ENCODE results near the gene SH2D3C. TPM values are rescaled to one million over a fixed set of nuclear protein-coding genes. Genes with fewer than 3 reads are reported as not detected.

SH2D3C gene
- total and polyA plus RNA-seq, 9 of the 15 experiments (the other 6 are each of a cell fraction or from before 2014, with no cell fraction given) = 0.03 to 1.2 (median 0.22) TPM; not detected in 1

DNA sequence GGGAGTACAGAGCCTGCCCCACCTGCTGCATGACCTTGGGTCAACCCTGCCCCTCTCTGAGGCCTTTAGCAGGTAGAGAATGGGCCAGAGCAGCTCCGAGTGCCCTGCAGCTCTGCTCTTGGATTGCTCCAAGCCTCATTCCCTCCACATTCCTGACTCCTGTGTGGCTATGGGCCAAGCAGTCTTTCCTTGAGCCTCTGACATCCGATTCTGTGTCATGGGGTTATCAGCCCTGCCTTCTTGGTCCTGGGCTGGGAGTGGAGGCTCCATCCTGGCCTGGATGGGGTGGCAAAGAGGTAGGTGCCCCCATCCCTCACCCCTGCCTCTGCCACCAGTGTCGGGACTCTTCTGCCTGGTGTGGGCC, 37.9 kb upstream of the SH2D3C start:
- H3K9me1 ChIP-seq (ENCODE audit: control insufficient read depth, insufficient read depth, low read length) = no peaks in the 10 kb centered on the region
- no peaks in the 10 kb centered on the region for H4K20me1 ChIP-seq (replicated peaks; ENCODE audit: control insufficient read depth, insufficient read depth, low read length)
- H3K27me3 ChIP-seq (ENCODE audit: control insufficient read depth in 2 of 2, insufficient read depth in 2 of 2, low read length in 2 of 2) = no peaks in the 10 kb centered on the region
- peak overlapping the region in 1 of 2 experiments; percentile 45; a peak in 1 of 4 replicates for H3K9ac ChIP-seq (ENCODE audit: insufficient read depth in 1 of 2, low read depth in 2 of 2, low read length in 2 of 2)
- no peak overlapping the region for H3K4me2 ChIP-seq (ENCODE audit: insufficient read depth, low read length)
- FAIRE-seq = no peak
- TF ChIP-seq PCBP1 (IDR thresholded peaks at IDR 0.05; ENCODE audit: low read depth, low read length, poor library complexity, severe bottlenecking) = no peak
- intact Hi-C loops (cut with micrococcal nuclease) = no loop called here
- H3K9me3 ChIP-seq (replicated peaks; ENCODE audit: control insufficient read depth, insufficient read depth, low read depth, low read length) = no peaks in the 10 kb centered on the region
- H3K4me3 ChIP-seq = no peak overlapping the region
- H3K4me1 ChIP-seq (replicated peaks in 1 of 2; ENCODE audit: control insufficient read depth in 2 of 2, insufficient read depth in 2 of 2, low read length in 2 of 2) = peaks cover 0 to 27% of the 10 kb centered on the region in 2 experiments; a peak in 1 of 5 replicates
- H3K36me3 ChIP-seq (ENCODE audit: control insufficient read depth, insufficient read depth, low read length) = peaks cover 37% of the 10 kb centered on the region; the same call in 1 of the 3 replicates
- H3K27ac ChIP-seq (ENCODE audit: extremely low read depth, low read depth, low read length) = no peak overlapping the region
- no peaks in the 10 kb centered on the region for H3K79me2 ChIP-seq (ENCODE audit: control insufficient read depth, insufficient read depth, low read length)
- POLR2A ChIA-PET = no interaction called here
- no peak for DNase-seq (ENCODE audit: extremely low read depth in 1 of 4, low spot score in 3 of 4)
- BruUV-seq (replicated peaks) = no TSS peak
- WGBS (ENCODE audit: insufficient coverage, low coverage, missing lambda C conversion rate) = 66% methylated on average over 3 of the region's 3 CpGs
- CTCF ChIA-PET (ENCODE audit: low intra/inter-chr PET ratio) = no interaction called here
- no peak overlapping the region for H2AFZ ChIP-seq (ENCODE audit: low read depth, low read length)
- in situ Hi-C loops (cut with MboI) = no loop called here
- ATAC-seq = no peak

GRCh38 chr9:127815512-127816361, 37.3 kb upstream of the SH2D3C start:
- no peaks in the 10 kb centered on the region for H3K9me1 ChIP-seq (ENCODE audit: control insufficient read depth, insufficient read depth, low read length)
- peak overlapping the region in 1 of 2 experiments; percentile 55; a peak in 1 of 4 replicates for H3K9ac ChIP-seq (ENCODE audit: insufficient read depth in 1 of 2, low read depth in 2 of 2, low read length in 2 of 2)
- no peaks in the 10 kb centered on the region for H4K20me1 ChIP-seq (replicated peaks; ENCODE audit: control insufficient read depth, insufficient read depth, low read length)
- intact Hi-C loops (cut with micrococcal nuclease) (no loop called here), in situ Hi-C loops (cut with MboI) (no loop called here)
- no peak for DNase-seq (ENCODE audit: extremely low read depth in 1 of 4, low spot score in 3 of 4)
- H3K4me2 ChIP-seq (ENCODE audit: insufficient read depth, low read length) = no peak overlapping the region
- no peaks in the 10 kb centered on the region for H3K27me3 ChIP-seq (ENCODE audit: control insufficient read depth in 2 of 2, insufficient read depth in 2 of 2, low read length in 2 of 2)
- POLR2A ChIA-PET = interaction anchor here (0.6 to 1.1 kb wide), 3 partner anchors 9 to 83 kb away, joined by 4 to 5 read pairs (median 4); no protein-coding TSS in a partner anchor
- FAIRE-seq = no peak
- no peak overlapping the region for H3K4me3 ChIP-seq
- CTCF ChIA-PET (ENCODE audit: low intra/inter-chr PET ratio) = no interaction called here
- no peaks in the 10 kb centered on the region for H3K9me3 ChIP-seq (replicated peaks; ENCODE audit: control insufficient read depth, insufficient read depth, low read depth, low read length)
- H3K79me2 ChIP-seq (ENCODE audit: control insufficient read depth, insufficient read depth, low read length) = no peaks in the 10 kb centered on the region
- peaks cover 39% of the 10 kb centered on the region; the same call in 1 of the 3 replicates for H3K36me3 ChIP-seq (ENCODE audit: control insufficient read depth, insufficient read depth, low read length)
- H2AFZ ChIP-seq (ENCODE audit: low read depth, low read length) = no peak overlapping the region
- ATAC-seq = no peak
- BruUV-seq (replicated peaks) = no TSS peak
- 92% methylated on average over 23 of the region's 33 CpGs for WGBS (ENCODE audit: insufficient coverage, low coverage, missing lambda C conversion rate)
- H3K27ac ChIP-seq (ENCODE audit: extremely low read depth, low read depth, low read length) = no peak overlapping the region
- H3K4me1 ChIP-seq (replicated peaks in 1 of 2; ENCODE audit: control insufficient read depth in 2 of 2, insufficient read depth in 2 of 2, low read length in 2 of 2) = peaks cover 0 to 27% of the 10 kb centered on the region in 2 experiments; a peak in 1 of 5 replicates
- TF ChIP-seq ZNF76 (CRISPR knock-in tag; IDR thresholded peaks at IDR 0.05; ENCODE audit: borderline replicate concordance) = no peak
- no peak for TF ChIP-seq ZNF347 (CRISPR knock-in tag; IDR thresholded peaks at IDR 0.05; ENCODE audit: low read depth)
- TF ChIP-seq POLR2A (conservative IDR thresholded peaks at IDR 0.05) = 0 out of 2 replicates have a peak, but pooled peaks have one; percentile 19
- no peak for TF ChIP-seq HMGN3 (IDR thresholded peaks at IDR 0.05; ENCODE audit: borderline replicate concordance, extremely low read depth, insufficient read length, low read depth, low read length)
- no peak for TF ChIP-seq SNAPC5 (CRISPR knock-in tag; IDR thresholded peaks at IDR 0.05)
- no peak for TF ChIP-seq ZNF311 (CRISPR knock-in tag; IDR thresholded peaks at IDR 0.05)
- 0 out of 2 replicates have a peak, but pooled peaks have one; percentile 18 for TF ChIP-seq ZBTB33 (CRISPR knock-in tag; IDR thresholded peaks at IDR 0.05)
- TF ChIP-seq POLR2G (IDR thresholded peaks at IDR 0.05; ENCODE audit: low read depth, low read length) = peak; percentile 58
- peak; percentile 37; the same call in 1 of the 2 replicates for TF ChIP-seq RBFOX2 (IDR thresholded peaks at IDR 0.05; ENCODE audit: low read depth, low read length)

Data from K562 (cell line).